ENCODE data around the gene PTPRK. TPM values are rescaled to one million over a fixed set of nuclear protein-coding genes. Genes with fewer than 3 reads are reported as not detected.

PTPRK gene
- total RNA-seq: 10 to 100 TPM in 2 of 4 donors, 1 to 10 TPM in 2; 7.3 to 22.9 (median 13.0) TPM

DNA sequence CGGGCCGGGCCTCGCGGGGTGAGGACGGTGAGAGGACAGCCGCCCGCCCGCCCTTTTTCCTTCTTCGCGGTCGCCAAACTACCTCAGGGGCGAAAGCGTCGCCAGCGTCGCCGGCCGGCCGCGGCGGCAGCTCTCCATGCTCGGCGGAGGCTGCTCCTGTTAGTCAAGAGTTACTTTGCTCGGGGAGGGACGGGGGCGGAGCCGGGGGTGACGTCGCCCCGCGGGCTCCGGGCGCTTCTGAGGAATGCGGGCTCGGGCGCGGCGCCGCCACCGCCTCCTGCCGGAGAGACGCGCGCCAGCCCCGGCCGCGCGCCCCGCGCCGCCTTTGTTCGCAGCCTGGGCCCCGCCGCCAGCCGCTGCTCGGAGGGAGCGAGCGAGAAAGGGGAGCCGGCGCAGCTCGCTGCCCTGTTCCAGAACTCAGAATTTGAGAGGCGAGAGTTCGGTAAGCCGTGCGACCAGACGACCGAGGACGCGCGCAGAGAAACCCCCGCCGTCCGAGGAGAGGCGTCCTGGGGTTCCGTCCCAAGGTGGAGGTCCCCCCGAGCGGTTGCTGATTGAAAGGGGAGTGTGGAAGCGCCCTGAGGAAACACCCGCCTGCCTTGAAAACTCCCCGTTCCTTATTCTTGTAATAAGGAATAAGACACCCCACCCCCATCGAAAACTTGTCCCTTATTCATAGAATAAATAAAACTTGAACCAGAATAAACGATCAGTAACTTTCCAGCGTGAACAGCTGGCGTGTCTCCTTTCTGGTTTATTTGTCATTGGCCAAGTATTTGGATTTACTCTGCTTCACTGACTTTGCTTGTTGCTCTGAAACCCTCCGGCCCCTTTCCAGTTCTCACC lies at the start of gene PTPRK:
Gene PTPRK, minus strand, starts transcription at position 164 of the 846 bp plus-strand sequence. CDS start 241 bp downstream, outside the sequence.
- DNase-seq (peak; percentile 87 to 91), ATAC-seq (peak; percentile 82 to 86)
- H3K27me3 ChIP-seq: no peaks in the 10 kb centered on the region
- no peaks in the 10 kb centered on the region for H3K36me3 ChIP-seq
- in situ Hi-C loops (cut with MboI; ENCODE audit: low sequenced_read_pairs in 4 of 4): no loop called here
- peaks cover 19 to 25% of the 10 kb centered on the region in 2 donors for H3K4me1 ChIP-seq
- H3K9me3 ChIP-seq: no peaks in the 10 kb centered on the region
- H3K27ac ChIP-seq: peak within 1 kb of the TSS; percentile 93 to 98 (median 96)
- intact Hi-C loops (cut with DNase I; ENCODE audit: low total_unique reads): no loop called here
- H3K4me3 ChIP-seq: peak within 1 kb of the TSS; percentile 69 to 97 (median 90)
- peak; percentile 89 to 96 for TF ChIP-seq POLR2A (IDR thresholded peaks at IDR 0.05)
- TF ChIP-seq, protein P1, sequence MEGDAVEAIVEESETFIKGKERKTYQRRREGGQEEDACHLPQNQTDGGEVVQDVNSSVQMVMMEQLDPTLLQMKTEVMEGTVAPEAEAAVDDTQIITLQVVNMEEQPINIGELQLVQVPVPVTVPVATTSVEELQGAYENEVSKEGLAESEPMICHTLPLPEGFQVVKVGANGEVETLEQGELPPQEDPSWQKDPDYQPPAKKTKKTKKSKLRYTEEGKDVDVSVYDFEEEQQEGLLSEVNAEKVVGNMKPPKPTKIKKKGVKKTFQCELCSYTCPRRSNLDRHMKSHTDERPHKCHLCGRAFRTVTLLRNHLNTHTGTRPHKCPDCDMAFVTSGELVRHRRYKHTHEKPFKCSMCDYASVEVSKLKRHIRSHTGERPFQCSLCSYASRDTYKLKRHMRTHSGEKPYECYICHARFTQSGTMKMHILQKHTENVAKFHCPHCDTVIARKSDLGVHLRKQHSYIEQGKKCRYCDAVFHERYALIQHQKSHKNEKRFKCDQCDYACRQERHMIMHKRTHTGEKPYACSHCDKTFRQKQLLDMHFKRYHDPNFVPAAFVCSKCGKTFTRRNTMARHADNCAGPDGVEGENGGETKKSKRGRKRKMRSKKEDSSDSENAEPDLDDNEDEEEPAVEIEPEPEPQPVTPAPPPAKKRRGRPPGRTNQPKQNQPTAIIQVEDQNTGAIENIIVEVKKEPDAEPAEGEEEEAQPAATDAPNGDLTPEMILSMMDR (IDR thresholded peaks at IDR 0.05 in 4 of 5, conservative IDR thresholded peaks at IDR 0.05 in 1 of 5): peak; percentile 17 to 92 (median 81)

DNA sequence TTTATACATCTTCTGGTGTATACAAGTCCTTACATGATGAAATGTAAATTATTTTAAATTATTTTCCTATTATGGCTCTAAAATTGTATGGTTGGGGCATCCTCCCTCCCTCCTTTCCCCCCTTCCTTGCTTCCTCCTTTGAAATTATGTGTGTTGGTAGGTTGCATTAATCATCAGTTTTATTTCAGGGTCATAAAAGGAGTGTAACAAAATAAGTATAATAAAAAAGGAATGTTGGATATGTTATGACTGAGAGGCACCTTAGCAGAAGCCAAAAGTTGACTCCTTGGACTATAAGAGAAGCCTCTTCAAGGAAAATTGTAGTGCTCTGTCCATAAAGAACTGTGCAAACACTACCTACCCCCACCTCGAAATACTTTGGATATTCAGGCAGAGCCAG lies 46.6 kb upstream of the PTPRK start:
- TF ChIP-seq POLR2A (IDR thresholded peaks at IDR 0.05): no peak
- TF ChIP-seq, protein P1 (IDR thresholded peaks at IDR 0.05 in 4 of 5, conservative IDR thresholded peaks at IDR 0.05 in 1 of 5): no peak
- Histone ChIP-seq H3K4me1 (peaks cover 0 to 3% of the 10 kb centered on the region in 2 donors), H3K9me3 (no peaks in the 10 kb centered on the region), H3K27me3 (no peaks in the 10 kb centered on the region), H3K36me3 (no peaks in the 10 kb centered on the region), H3K27ac (no peak overlapping the region), H3K4me3 (no peak overlapping the region)
- ATAC-seq: no peak
- intact Hi-C loops (cut with DNase I; ENCODE audit: low total_unique reads): no loop called here
- in situ Hi-C loops (cut with MboI; ENCODE audit: low sequenced_read_pairs in 4 of 4): no loop called here
- no peak for DNase-seq

DNA sequence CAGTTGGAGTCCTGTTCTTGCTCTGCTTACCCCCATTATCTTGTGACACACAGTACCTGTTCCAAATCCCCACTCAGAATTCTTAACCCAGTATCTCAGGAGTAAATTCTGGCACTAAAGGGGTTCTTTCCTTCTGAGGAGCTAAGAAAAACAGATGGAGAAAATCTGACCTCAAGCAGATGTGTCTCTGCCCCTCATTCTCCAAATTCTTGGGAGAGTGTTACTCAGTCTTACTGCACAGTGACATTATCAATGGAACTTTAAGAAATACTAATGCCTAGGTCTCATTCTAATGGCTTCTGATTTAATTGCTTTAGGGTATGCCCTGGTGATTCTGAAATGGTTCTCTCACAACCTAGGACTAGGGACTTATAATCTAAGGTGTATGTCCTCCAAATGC lies 40.6 kb upstream of the PTPRK start:
- intact Hi-C loops (cut with DNase I; ENCODE audit: low total_unique reads) (no loop called here), in situ Hi-C loops (cut with MboI; ENCODE audit: low sequenced_read_pairs in 4 of 4) (no loop called here)
- Histone ChIP-seq H3K4me3 (no peak overlapping the region), H3K9me3 (no peaks in the 10 kb centered on the region), H3K27ac (no peak overlapping the region), H3K4me1 (no peaks in the 10 kb centered on the region), H3K36me3 (no peaks in the 10 kb centered on the region), H3K27me3 (no peaks in the 10 kb centered on the region)
- no peak for TF ChIP-seq POLR2A (IDR thresholded peaks at IDR 0.05)
- TF ChIP-seq, protein P1 (IDR thresholded peaks at IDR 0.05 in 4 of 5, conservative IDR thresholded peaks at IDR 0.05 in 1 of 5): no peak
- ATAC-seq: no peak
- DNase-seq: no peak

DNA sequence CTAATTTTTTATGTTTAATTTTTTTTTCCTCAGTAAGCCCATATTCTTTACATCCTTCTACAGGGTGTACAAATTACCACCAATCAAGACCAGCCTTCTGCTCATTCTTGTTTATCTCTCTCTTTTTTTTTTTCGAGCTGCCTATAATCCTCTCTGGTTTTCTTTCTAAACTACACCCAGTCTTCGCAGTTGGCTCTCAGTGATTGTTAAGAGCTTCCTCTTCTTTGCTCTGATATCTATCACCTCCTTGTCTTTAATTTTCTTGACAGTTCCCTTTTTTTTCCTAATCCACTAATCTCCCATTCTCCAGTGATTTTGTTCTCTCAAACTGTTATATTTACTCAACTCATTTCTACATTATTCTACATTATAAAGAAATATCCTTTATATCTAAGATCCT lies 38.5 kb upstream of the PTPRK start:
- Histone ChIP-seq H3K9me3 (no peaks in the 10 kb centered on the region), H3K36me3 (no peaks in the 10 kb centered on the region), H3K4me1 (no peaks in the 10 kb centered on the region), H3K27ac (no peak overlapping the region), H3K4me3 (no peak overlapping the region), H3K27me3 (no peaks in the 10 kb centered on the region)
- DNase-seq (no peak), ATAC-seq (no peak)
- TF ChIP-seq, protein P1 (IDR thresholded peaks at IDR 0.05 in 4 of 5, conservative IDR thresholded peaks at IDR 0.05 in 1 of 5): no peak
- no peak for TF ChIP-seq POLR2A (IDR thresholded peaks at IDR 0.05)
- in situ Hi-C loops (cut with MboI; ENCODE audit: low sequenced_read_pairs in 4 of 4) (no loop called here), intact Hi-C loops (cut with DNase I; ENCODE audit: low total_unique reads) (no loop called here)
